OCI-LY3 (cell line): ENCODE data around the gene FZD7.

Experiments
- H2AFZ ChIP-seq: fragments of 200-600, 300-600 bp; shearing (Covaris generic); 2 replicates; pipeline ENCODE4 v1.6.0; 2014; ENCODE audit warnings: antibody characterized with exemption, low read depth, low read length
- H3K27ac ChIP-seq: fragments of 200-600, 300-600 bp; sonication (generic); 2 replicates; pipeline ENCODE4 v1.5.1; 2014; ENCODE audit warnings: mild to moderate bottlenecking, low read length, moderate library complexity, mixed read lengths
- H3K27me3 ChIP-seq: fragments of 200-600, 300-600 bp; sonication (generic); 2 replicates; pipeline ENCODE4 v1.6.1; 2014; ENCODE audit warnings: low read depth, low read length, mixed read lengths
- H3K36me3 ChIP-seq: fragments of 200-600, 300-600 bp; sonication (generic); replicated peaks from 2 replicates; pipeline ENCODE3; 2014; ENCODE audit warnings: low read depth, low read length, mixed read lengths
- H3K4me1 ChIP-seq: fragments of 300-600, 200-600 bp; sonication (generic); 2 replicates; pipeline ENCODE4 v1.6.1; 2014; ENCODE audit warnings: low read length, mixed read lengths
- H3K4me2 ChIP-seq: fragments of 200-600, 300-600 bp; sonication (generic); 2 replicates; pipeline ENCODE4 v1.6.1; 2014; ENCODE audit warnings: low read length, mixed read lengths
- H3K4me3 ChIP-seq: fragments of 300-600, 200-600 bp; sonication (generic); 2 replicates; pipeline ENCODE4 v1.5.1; 2014; ENCODE audit warnings: antibody characterized with exemption, mild to moderate bottlenecking, low read length, moderate library complexity
- H3K79me2 ChIP-seq: fragments of 300-600, 200-600 bp; shearing (Covaris generic); 2 replicates; pipeline ENCODE4 v1.6.1; 2014; ENCODE audit warnings: mild to moderate bottlenecking, low read length, mixed read lengths
- H3K9ac ChIP-seq: fragments of 300-600, 200-600 bp; shearing (Covaris generic); 2 replicates; pipeline ENCODE4 v1.6.0; 2014; ENCODE audit warnings: mild to moderate bottlenecking, low read length, moderate library complexity
- H3K9me3 ChIP-seq: fragments of 200-600, 300-600 bp; shearing (Covaris generic); 2 replicates; pipeline ENCODE4 v1.6.1; 2014; ENCODE audit warnings: low read length, mixed read lengths; ENCODE audit not compliant: insufficient read depth
- H4K20me1 ChIP-seq: fragments of 200-600, 300-600 bp; sonication (generic); 2 replicates; pipeline ENCODE4 v1.6.1; 2016; ENCODE audit warnings: low read length, mixed read lengths; ENCODE audit not compliant: insufficient read depth
- EZH2phosphoT487 ChIP-seq: fragments of 200-600 bp; shearing (Covaris generic); IDR thresholded peaks from 2 replicates; pipeline ENCODE4 v1.6.1; 2018; ENCODE audit warnings: antibody characterized with exemption, mixed run types, low read depth
- TF ChIP-seq, protein P1 (sequence below): fragments of 200-600, 300-600 bp; sonication (generic); IDR thresholded peaks from 2 replicates; pipeline ENCODE4 v1.5.1; 2014; ENCODE audit warnings: antibody characterized with exemption, low read length, low read depth

Gene FZD7

DNA sequence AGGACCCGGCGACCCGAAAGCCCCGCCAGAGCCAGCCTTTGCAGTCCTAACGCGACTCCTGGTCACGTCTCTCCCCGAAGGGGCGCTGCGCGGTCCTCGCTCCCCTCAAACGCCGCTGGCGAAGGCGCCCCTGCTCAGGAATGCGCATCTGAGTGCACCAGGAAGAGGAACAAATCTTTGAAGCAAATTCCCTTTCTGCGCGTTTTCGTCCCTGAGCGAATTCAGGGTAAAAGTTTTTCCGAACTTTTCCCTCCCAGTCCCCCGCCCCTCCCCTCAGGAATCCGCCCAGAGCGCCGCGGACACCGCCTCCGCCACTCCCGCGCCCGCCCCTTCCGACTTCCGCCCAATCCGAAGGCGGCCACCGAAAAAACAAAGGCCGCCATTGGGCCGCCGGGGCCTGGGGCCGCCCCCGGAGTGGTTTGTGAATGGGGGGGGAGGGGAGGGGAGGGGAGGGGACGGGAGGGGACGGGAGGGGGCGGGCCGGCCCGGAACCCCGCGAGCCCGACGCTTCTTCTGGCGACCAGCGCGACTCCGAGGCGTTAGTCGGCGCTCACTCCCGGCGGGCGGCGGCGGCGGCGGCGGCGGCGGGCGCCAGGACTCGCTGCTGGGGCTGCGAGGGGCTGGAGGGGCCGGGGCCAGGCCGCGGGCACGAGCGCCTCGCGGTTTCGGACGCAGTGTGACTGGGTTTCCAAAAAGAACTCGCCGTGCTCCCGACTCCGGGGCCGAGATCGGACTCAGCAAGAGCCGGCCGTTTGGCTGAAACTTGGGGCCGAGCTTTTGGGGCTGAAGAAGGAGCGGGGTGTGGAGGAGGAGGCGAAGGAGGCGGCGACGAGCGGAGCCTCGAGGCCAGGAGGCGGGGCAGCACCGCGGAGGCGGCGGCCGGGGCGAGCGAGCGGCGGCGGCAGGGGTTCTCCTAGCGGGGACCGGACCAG, at the start of gene FZD7:
Gene FZD7, plus strand, starts transcription at position 539 of the 932 bp plus-strand sequence. CDS start 793 bp downstream, outside the sequence.
- H2AFZ ChIP-seq, result peak within 1 kb of the TSS; percentile 99
- H3K79me2 ChIP-seq, result no peaks in the 10 kb centered on the region
- H3K4me1 ChIP-seq, result peaks cover under 1% of the 10 kb centered on the region; the same call in 1 of the 2 replicates
- peak within 1 kb of the TSS; percentile 68 for H3K27ac ChIP-seq
- H3K9me3 ChIP-seq, result no peaks in the 10 kb centered on the region
- H3K9ac ChIP-seq, result peak within 1 kb of the TSS; percentile 71
- H3K36me3 ChIP-seq, result no peaks in the 10 kb centered on the region
- H3K4me3 ChIP-seq, result peak within 1 kb of the TSS; percentile 96
- no peaks in the 10 kb centered on the region for H3K27me3 ChIP-seq
- no peak for TF ChIP-seq EZH2phosphoT487
- TF ChIP-seq, protein P1, sequence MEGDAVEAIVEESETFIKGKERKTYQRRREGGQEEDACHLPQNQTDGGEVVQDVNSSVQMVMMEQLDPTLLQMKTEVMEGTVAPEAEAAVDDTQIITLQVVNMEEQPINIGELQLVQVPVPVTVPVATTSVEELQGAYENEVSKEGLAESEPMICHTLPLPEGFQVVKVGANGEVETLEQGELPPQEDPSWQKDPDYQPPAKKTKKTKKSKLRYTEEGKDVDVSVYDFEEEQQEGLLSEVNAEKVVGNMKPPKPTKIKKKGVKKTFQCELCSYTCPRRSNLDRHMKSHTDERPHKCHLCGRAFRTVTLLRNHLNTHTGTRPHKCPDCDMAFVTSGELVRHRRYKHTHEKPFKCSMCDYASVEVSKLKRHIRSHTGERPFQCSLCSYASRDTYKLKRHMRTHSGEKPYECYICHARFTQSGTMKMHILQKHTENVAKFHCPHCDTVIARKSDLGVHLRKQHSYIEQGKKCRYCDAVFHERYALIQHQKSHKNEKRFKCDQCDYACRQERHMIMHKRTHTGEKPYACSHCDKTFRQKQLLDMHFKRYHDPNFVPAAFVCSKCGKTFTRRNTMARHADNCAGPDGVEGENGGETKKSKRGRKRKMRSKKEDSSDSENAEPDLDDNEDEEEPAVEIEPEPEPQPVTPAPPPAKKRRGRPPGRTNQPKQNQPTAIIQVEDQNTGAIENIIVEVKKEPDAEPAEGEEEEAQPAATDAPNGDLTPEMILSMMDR, result peak; percentile 36; the same call in 1 of the 2 replicates
- H3K4me2 ChIP-seq, result peak within 1 kb of the TSS; percentile 78
- H4K20me1 ChIP-seq, result no peaks in the 10 kb centered on the region

GRCh38 chr2:201984333-201984732, 49.3 kb upstream of the FZD7 start:
- no peak overlapping the region for H3K9ac ChIP-seq
- no peaks in the 10 kb centered on the region for H3K36me3 ChIP-seq
- H4K20me1 ChIP-seq, result no peaks in the 10 kb centered on the region
- peaks cover 14% of the 10 kb centered on the region for H3K4me1 ChIP-seq
- H3K9me3 ChIP-seq, result no peaks in the 10 kb centered on the region
- no peaks in the 10 kb centered on the region for H3K79me2 ChIP-seq
- H3K27me3 ChIP-seq, result no peaks in the 10 kb centered on the region
- no peak overlapping the region for H3K4me3 ChIP-seq
- no peak overlapping the region for H2AFZ ChIP-seq
- TF ChIP-seq EZH2phosphoT487, result no peak
- TF ChIP-seq, protein P1, result no peak
- no peak overlapping the region for H3K27ac ChIP-seq
- no peak overlapping the region for H3K4me2 ChIP-seq

GRCh38 chr2:201984800-201985525, 48.7 kb upstream of the FZD7 start:
- Histone ChIP-seq H4K20me1 (no peaks in the 10 kb centered on the region), H3K9ac (no peak overlapping the region), H3K27me3 (no peaks in the 10 kb centered on the region), H3K79me2 (no peaks in the 10 kb centered on the region), H3K4me1 (peaks cover 12% of the 10 kb centered on the region), H3K4me2 (no peak overlapping the region), H3K4me3 (no peak overlapping the region), H3K36me3 (no peaks in the 10 kb centered on the region), H3K9me3 (no peaks in the 10 kb centered on the region), H3K27ac (no peak overlapping the region), H2AFZ (no peak overlapping the region)
- no peak for TF ChIP-seq EZH2phosphoT487
- TF ChIP-seq, protein P1, result no peak
